ENCODE measurements around the gene FBXW7.

The FBXW7 gene

DNA sequence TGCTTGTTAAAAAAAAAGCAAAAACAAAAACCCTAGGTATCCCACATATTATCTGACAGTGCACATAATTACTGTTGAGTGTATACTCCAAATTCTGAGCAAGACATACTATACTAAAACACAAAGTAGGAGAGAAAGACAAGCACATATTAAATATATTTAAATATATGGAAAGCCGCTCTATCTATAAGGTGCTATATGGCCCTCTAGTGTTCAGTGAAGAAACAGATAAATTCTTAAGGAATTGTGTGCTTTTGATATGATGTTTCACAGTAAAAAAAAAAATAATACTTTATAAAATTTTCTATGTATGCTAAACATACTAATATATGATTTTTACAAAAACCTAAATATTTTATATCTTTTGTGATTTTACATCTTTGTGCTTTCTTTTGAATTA, 137.8 kb downstream of the FBXW7 start:
- no peak overlapping the region for H4K91ac ChIP-seq (ENCODE audit: low read depth, low read length)
- no peak overlapping the region for H3K23ac ChIP-seq (ENCODE audit: low read length)
- H3K79me2 ChIP-seq (ENCODE audit: control insufficient read depth, insufficient read depth, low read length, poor library complexity) = no peaks in the 10 kb centered on the region
- H3K9ac ChIP-seq (ENCODE audit: low read length) = no peak overlapping the region
- H3K4ac ChIP-seq (ENCODE audit: low read depth, low read length) = no peak overlapping the region
- no peak overlapping the region for H3K14ac ChIP-seq (ENCODE audit: low read length)
- H3K27ac ChIP-seq (ENCODE audit: low read depth, low read length) = no peak overlapping the region
- no peak overlapping the region for H2AFZ ChIP-seq (ENCODE audit: insufficient read depth, low read length, poor library complexity)
- H4K12ac ChIP-seq (ENCODE audit: low read depth, low read length) = no peak overlapping the region
- H3K4me3 ChIP-seq (ENCODE audit: low read depth, low read length) = no peak overlapping the region
- H3K9me3 ChIP-seq (ENCODE audit: insufficient read depth, low read depth, low read length) = no peaks in the 10 kb centered on the region
- no peak overlapping the region for H2AK5ac ChIP-seq (ENCODE audit: low read length)
- no peak overlapping the region for H2BK12ac ChIP-seq (ENCODE audit: low read length)
- H2BK120ac ChIP-seq (ENCODE audit: insufficient read depth, low read length, poor library complexity) = no peak overlapping the region
- H2BK5ac ChIP-seq (ENCODE audit: low read depth, low read length, poor library complexity) = no peak overlapping the region
- H3K36me3 ChIP-seq (ENCODE audit: control insufficient read depth in 1 of 2, insufficient read depth in 2 of 2, low read length in 2 of 2) = no peaks in the 10 kb centered on the region
- no CpG with 5 or more reads among the region's 1 CpG for WGBS (ENCODE audit: extremely low coverage, insufficient coverage, insufficient read length)
- H3K4me1 ChIP-seq (ENCODE audit: control insufficient read depth in 1 of 2, insufficient read depth in 2 of 2, low read length in 2 of 2) = no peaks in the 10 kb centered on the region
- H3K79me1 ChIP-seq (ENCODE audit: low read length) = no peaks in the 10 kb centered on the region
- no peak overlapping the region for H3K18ac ChIP-seq (ENCODE audit: low read length)
- H3K27me3 ChIP-seq (ENCODE audit: insufficient read depth, low read length) = no peaks in the 10 kb centered on the region
- DNase-seq = peak in 1 of 2 donors; percentile 49
- no peak overlapping the region for H3K4me2 ChIP-seq (ENCODE audit: low read length)
- H4K8ac ChIP-seq (ENCODE audit: low read depth, low read length) = no peak overlapping the region

DNA sequence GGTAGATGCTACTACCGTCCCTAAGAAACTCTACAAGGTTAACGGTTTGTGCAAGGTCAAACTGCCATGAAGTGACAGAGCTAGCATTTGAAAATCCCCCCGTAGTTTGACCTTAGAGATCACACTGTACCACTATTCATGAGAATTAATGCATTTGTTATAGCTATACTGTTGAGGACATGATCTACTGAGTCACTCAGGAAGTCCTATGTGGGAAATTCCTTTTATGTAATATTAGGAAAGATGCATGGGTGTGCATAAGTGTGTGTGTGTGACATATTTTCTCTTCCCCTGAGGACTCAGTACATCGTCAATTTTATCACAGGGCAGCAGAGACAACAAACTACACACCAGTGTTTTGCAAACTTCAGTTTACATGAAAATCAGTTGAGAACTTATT, 141.1 kb downstream of the FBXW7 start:
- H3K36me3 ChIP-seq (ENCODE audit: control insufficient read depth in 1 of 2, insufficient read depth in 2 of 2, low read length in 2 of 2) = no peaks in the 10 kb centered on the region
- no peak overlapping the region for H3K4ac ChIP-seq (ENCODE audit: low read depth, low read length)
- H3K9me3 ChIP-seq (ENCODE audit: insufficient read depth, low read depth, low read length) = no peaks in the 10 kb centered on the region
- H2BK120ac ChIP-seq (ENCODE audit: insufficient read depth, low read length, poor library complexity) = no peak overlapping the region
- H3K23ac ChIP-seq (ENCODE audit: low read length) = no peak overlapping the region
- H3K4me3 ChIP-seq (ENCODE audit: low read depth, low read length) = no peak overlapping the region
- no peak overlapping the region for H4K8ac ChIP-seq (ENCODE audit: low read depth, low read length)
- no CpG with 5 or more reads among the region's 4 CpGs for WGBS (ENCODE audit: extremely low coverage, insufficient coverage, insufficient read length)
- H4K91ac ChIP-seq (ENCODE audit: low read depth, low read length) = no peak overlapping the region
- H2AK5ac ChIP-seq (ENCODE audit: low read length) = no peak overlapping the region
- no peak for DNase-seq
- no peaks in the 10 kb centered on the region for H3K79me2 ChIP-seq (ENCODE audit: control insufficient read depth, insufficient read depth, low read length, poor library complexity)
- H3K27ac ChIP-seq (ENCODE audit: low read depth, low read length) = no peak overlapping the region
- no peak overlapping the region for H3K14ac ChIP-seq (ENCODE audit: low read length)
- H3K9ac ChIP-seq (ENCODE audit: low read length) = no peak overlapping the region
- H2BK5ac ChIP-seq (ENCODE audit: low read depth, low read length, poor library complexity) = no peak overlapping the region
- no peak overlapping the region for H4K12ac ChIP-seq (ENCODE audit: low read depth, low read length)
- H3K4me2 ChIP-seq (ENCODE audit: low read length) = no peak overlapping the region
- no peak overlapping the region for H2BK12ac ChIP-seq (ENCODE audit: low read length)
- H3K79me1 ChIP-seq (ENCODE audit: low read length) = no peaks in the 10 kb centered on the region
- no peak overlapping the region for H3K18ac ChIP-seq (ENCODE audit: low read length)
- no peaks in the 10 kb centered on the region for H3K4me1 ChIP-seq (ENCODE audit: control insufficient read depth in 1 of 2, insufficient read depth in 2 of 2, low read length in 2 of 2)
- H3K27me3 ChIP-seq (ENCODE audit: insufficient read depth, low read length) = no peaks in the 10 kb centered on the region
- no peak overlapping the region for H2AFZ ChIP-seq (ENCODE audit: insufficient read depth, low read length, poor library complexity)

DNA sequence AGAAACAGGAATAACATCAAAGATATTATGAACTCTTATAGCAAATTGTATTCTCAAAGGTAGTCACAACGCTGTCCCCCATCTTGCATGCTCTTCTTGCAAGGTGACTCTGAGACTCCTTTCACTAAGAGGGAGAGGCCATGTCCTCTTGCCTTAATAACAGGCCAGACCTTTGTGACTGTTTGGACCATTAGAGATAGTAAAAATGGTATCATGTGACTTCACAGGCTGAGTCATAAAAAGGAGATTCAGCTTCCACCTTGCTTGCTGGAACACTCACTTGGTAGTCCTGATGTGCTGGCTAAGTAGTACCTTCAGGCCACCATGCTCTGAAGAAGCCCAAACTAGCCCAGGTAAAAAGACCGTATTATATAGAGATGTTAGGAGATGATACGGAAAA, 143.8 kb downstream of the FBXW7 start:
- Histone ChIP-seq H3K4me2 (ENCODE audit: low read length) (no peak overlapping the region), H3K79me1 (ENCODE audit: low read length) (no peaks in the 10 kb centered on the region), H2BK120ac (ENCODE audit: insufficient read depth, low read length, poor library complexity) (no peak overlapping the region), H2AFZ (ENCODE audit: insufficient read depth, low read length, poor library complexity) (no peak overlapping the region), H2BK5ac (ENCODE audit: low read depth, low read length, poor library complexity) (no peak overlapping the region), H3K14ac (ENCODE audit: low read length) (no peak overlapping the region), H3K18ac (ENCODE audit: low read length) (no peak overlapping the region), H3K27ac (ENCODE audit: low read depth, low read length) (no peak overlapping the region), H3K27me3 (ENCODE audit: insufficient read depth, low read length) (no peaks in the 10 kb centered on the region), H3K9ac (ENCODE audit: low read length) (no peak overlapping the region), H3K4me1 (ENCODE audit: control insufficient read depth in 1 of 2, insufficient read depth in 2 of 2, low read length in 2 of 2) (no peaks in the 10 kb centered on the region), H2AK5ac (ENCODE audit: low read length) (no peak overlapping the region), H4K8ac (ENCODE audit: low read depth, low read length) (no peak overlapping the region), H4K91ac (ENCODE audit: low read depth, low read length) (no peak overlapping the region), H3K9me3 (ENCODE audit: insufficient read depth, low read depth, low read length) (no peaks in the 10 kb centered on the region), H2BK12ac (ENCODE audit: low read length) (no peak overlapping the region), H3K4ac (ENCODE audit: low read depth, low read length) (no peak overlapping the region), H3K23ac (ENCODE audit: low read length) (no peak overlapping the region), H3K4me3 (ENCODE audit: low read depth, low read length) (no peak overlapping the region), H3K79me2 (ENCODE audit: control insufficient read depth, insufficient read depth, low read length, poor library complexity) (no peaks in the 10 kb centered on the region), H4K12ac (ENCODE audit: low read depth, low read length) (no peak overlapping the region), H3K36me3 (ENCODE audit: control insufficient read depth in 1 of 2, insufficient read depth in 2 of 2, low read length in 2 of 2) (no peaks in the 10 kb centered on the region)
- no CpG with 5 or more reads among the region's 3 CpGs for WGBS (ENCODE audit: extremely low coverage, insufficient coverage, insufficient read length)
- peak in 1 of 2 donors; percentile 15 for DNase-seq

DNA sequence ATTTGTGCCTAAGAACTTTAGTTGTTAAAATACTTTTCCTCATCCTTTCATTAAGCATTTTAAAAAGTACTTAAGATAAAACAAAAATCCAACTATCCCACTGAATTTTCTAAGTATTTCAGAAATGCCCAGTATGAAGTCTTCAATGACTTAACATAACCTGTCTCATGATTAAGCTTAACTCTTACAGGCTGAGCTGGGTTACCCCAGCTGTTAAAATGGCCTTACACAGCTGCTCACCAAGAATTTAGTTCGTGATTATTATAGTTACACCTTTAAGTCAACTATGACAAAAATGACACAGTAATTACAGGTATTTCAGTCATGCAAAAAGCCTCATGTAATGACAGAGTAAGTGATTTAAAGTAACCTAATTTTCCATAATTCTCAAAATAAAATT, 145.7 kb downstream of the FBXW7 start:
- Histone ChIP-seq H3K23ac (ENCODE audit: low read length) (no peak overlapping the region), H3K4ac (ENCODE audit: low read depth, low read length) (no peak overlapping the region), H3K4me3 (ENCODE audit: low read depth, low read length) (no peak overlapping the region), H3K27ac (ENCODE audit: low read depth, low read length) (no peak overlapping the region), H3K36me3 (ENCODE audit: control insufficient read depth in 1 of 2, insufficient read depth in 2 of 2, low read length in 2 of 2) (no peaks in the 10 kb centered on the region), H3K9ac (ENCODE audit: low read length) (no peak overlapping the region), H3K4me1 (ENCODE audit: control insufficient read depth in 1 of 2, insufficient read depth in 2 of 2, low read length in 2 of 2) (no peaks in the 10 kb centered on the region), H3K79me1 (ENCODE audit: low read length) (no peaks in the 10 kb centered on the region), H4K91ac (ENCODE audit: low read depth, low read length) (no peak overlapping the region), H2AFZ (ENCODE audit: insufficient read depth, low read length, poor library complexity) (no peak overlapping the region), H2BK12ac (ENCODE audit: low read length) (no peak overlapping the region), H4K8ac (ENCODE audit: low read depth, low read length) (no peak overlapping the region), H3K14ac (ENCODE audit: low read length) (no peak overlapping the region), H3K4me2 (ENCODE audit: low read length) (no peak overlapping the region), H2BK5ac (ENCODE audit: low read depth, low read length, poor library complexity) (no peak overlapping the region), H3K79me2 (ENCODE audit: control insufficient read depth, insufficient read depth, low read length, poor library complexity) (no peaks in the 10 kb centered on the region), H3K9me3 (ENCODE audit: insufficient read depth, low read depth, low read length) (no peaks in the 10 kb centered on the region), H4K12ac (ENCODE audit: low read depth, low read length) (no peak overlapping the region), H3K27me3 (ENCODE audit: insufficient read depth, low read length) (no peaks in the 10 kb centered on the region), H2AK5ac (ENCODE audit: low read length) (no peak overlapping the region), H2BK120ac (ENCODE audit: insufficient read depth, low read length, poor library complexity) (no peak overlapping the region), H3K18ac (ENCODE audit: low read length) (no peak overlapping the region)
- peak in 1 of 2 donors; percentile 61 for DNase-seq
- no CpG with 5 or more reads among the region's 1 CpG for WGBS (ENCODE audit: extremely low coverage, insufficient coverage, insufficient read length)
